Sigmoid colon (tissue), 4 donors: Measurements from ENCODE around the gene GLYAT.

Experiments
- EP300 ChIP-seq, 4 donors: sonication (generic); formaldehyde crosslinking; IDR thresholded peaks; one replicate each; pipeline ENCODE4 v1.6.1; 2017; ENCODE audit warnings: antibody characterized with exemption in 4 of 4
- POLR2A ChIP-seq, 2 donors: fragments of 450-650 bp; IDR thresholded peaks; one replicate each; pipeline ENCODE4 v1.6.1; 2016; ENCODE audit warnings: antibody characterized with exemption in 2 of 2, mild to moderate bottlenecking in 2 of 2, moderate library complexity in 2 of 2
- POLR2AphosphoS5 ChIP-seq, 4 donors: sonication (generic); formaldehyde crosslinking; IDR thresholded peaks; one replicate each; pipeline ENCODE4 v1.6.1; 2017; ENCODE audit warnings: antibody characterized with exemption in 4 of 4
- TF ChIP-seq, protein P1 (sequence below), 4 experiments: fragments of 450-650 bp in 3 of 4; fragments of 200-600 bp in 1 of 4; IDR thresholded peaks; one replicate each; pipeline ENCODE4 v1.5.1; 2016 to 2019; ENCODE audit warnings: antibody characterized with exemption in 4 of 4, mild to moderate bottlenecking in 3 of 4, moderate library complexity in 2 of 4

DNA sequence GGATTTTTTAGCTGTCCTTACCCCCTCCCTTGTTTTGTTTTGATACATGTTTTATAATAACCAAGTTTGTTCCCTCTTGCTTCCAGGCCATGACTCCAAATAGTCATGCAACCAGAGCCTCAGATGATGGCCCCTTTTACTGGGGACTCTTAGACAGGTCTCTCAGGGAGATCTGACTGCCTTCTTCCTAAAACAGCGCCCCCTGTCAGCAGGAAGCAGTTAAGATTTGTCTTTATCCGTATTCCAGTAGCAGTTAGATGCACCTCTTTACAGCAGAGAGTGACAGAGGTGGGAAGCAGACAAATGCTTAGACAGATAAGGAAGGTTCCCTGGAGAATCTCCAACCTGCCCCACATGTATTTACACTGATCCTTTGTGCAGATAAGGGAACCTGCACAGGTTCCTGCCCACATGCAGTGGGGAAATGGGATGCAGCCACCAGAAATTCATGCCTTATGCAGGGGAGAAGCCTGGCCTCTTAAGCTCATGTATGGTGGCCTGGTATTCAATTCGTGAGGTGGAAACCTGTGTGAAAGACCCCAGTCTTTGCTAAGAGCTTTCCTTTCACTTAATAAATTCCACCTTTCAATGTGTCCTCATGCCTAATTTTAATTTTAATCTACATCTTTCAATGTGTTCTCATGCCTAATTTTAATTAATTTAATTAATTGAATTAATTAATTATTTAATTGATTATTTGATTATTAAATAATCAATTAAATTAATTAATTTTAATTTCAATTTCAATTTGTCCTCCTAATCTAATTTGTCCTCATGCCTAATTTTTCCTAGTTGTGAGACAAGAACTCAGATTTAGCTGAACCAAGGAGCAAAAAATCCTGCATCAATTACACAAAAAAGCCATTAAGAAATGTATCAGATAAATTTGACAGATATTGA, 11.5 kb upstream of the GLYAT start:
- TF ChIP-seq, protein P1, sequence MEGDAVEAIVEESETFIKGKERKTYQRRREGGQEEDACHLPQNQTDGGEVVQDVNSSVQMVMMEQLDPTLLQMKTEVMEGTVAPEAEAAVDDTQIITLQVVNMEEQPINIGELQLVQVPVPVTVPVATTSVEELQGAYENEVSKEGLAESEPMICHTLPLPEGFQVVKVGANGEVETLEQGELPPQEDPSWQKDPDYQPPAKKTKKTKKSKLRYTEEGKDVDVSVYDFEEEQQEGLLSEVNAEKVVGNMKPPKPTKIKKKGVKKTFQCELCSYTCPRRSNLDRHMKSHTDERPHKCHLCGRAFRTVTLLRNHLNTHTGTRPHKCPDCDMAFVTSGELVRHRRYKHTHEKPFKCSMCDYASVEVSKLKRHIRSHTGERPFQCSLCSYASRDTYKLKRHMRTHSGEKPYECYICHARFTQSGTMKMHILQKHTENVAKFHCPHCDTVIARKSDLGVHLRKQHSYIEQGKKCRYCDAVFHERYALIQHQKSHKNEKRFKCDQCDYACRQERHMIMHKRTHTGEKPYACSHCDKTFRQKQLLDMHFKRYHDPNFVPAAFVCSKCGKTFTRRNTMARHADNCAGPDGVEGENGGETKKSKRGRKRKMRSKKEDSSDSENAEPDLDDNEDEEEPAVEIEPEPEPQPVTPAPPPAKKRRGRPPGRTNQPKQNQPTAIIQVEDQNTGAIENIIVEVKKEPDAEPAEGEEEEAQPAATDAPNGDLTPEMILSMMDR (IDR thresholded peaks at IDR 0.05): no peak
- no peak for TF ChIP-seq POLR2A (IDR thresholded peaks at IDR 0.05)
- TF ChIP-seq POLR2AphosphoS5 (IDR thresholded peaks at IDR 0.05): no peak
- no peak for TF ChIP-seq EP300 (IDR thresholded peaks at IDR 0.05)
